DMS 273 (cell line): ENCODE results near the gene KCNJ16.

Experiments
- DNase-seq: peaks from one replicate; lab custom pipeline; 2025; ENCODE audit not compliant: unreplicated experiment; lab: John Stamatoyannopoulos, UW

Gene KCNJ16

DNA sequence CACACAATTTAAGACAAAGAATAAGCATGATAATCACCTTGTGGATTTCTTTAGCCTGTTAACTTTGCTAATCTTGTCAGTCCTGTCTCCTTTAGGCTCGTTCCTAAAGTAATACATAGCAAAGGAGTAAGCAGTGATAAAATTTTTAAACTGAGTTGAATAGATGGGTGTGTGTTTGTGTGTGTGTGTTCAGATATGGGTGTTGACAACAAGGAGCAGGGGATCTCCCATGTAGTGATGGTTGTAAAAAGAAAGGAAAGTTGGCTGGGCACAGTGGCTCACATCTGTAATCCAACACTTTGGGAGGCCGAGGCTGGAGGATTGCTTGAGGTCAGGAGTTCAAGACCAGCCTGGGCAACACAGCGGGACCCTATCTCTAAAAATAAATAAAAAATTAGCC, 49.7 kb downstream of the KCNJ16 start:
- no peak for DNase-seq

GRCh38 chr17:70127221-70127873, 52.3 kb downstream of the KCNJ16 start:
- DNase-seq, result no peak

- no peak for DNase-seq
Measured at GRCh38 chr17:70128727-70129238, 53.8 kb downstream of the KCNJ16 start.

GRCh38 chr17:70130289-70130688, 55.3 kb downstream of the KCNJ16 start:
- no peak for DNase-seq

DNA sequence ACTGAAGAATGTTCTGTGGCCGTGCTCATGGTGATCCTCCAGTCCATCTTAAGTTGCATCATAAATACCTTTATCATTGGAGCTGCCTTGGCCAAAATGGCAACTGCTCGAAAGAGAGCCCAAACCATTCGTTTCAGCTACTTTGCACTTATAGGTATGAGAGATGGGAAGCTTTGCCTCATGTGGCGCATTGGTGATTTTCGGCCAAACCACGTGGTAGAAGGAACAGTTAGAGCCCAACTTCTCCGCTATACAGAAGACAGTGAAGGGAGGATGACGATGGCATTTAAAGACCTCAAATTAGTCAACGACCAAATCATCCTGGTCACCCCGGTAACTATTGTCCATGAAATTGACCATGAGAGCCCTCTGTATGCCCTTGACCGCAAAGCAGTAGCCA, 57.5 kb downstream of the KCNJ16 start:
- DNase-seq, result no peak

DNA sequence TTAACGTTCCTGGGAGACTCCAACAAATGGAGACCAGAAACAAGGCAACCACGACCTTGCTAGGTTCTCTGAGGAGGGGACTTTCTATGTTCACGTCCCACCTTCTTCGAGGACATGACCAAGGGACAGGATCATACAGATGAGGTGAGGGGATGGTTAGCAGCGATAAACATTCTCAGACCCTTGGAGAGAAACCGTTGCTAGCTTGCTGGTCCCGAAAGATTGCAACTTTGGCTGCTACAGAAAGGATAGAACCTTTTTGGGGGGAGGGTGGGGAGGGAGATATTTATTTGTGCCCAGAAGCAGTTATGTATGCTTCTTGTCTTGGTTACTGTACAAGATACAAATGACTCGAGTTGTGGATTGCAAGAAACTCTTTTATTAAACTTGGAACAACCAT, 59.0 kb downstream of the KCNJ16 start:
- DNase-seq, result no peak

DNA sequence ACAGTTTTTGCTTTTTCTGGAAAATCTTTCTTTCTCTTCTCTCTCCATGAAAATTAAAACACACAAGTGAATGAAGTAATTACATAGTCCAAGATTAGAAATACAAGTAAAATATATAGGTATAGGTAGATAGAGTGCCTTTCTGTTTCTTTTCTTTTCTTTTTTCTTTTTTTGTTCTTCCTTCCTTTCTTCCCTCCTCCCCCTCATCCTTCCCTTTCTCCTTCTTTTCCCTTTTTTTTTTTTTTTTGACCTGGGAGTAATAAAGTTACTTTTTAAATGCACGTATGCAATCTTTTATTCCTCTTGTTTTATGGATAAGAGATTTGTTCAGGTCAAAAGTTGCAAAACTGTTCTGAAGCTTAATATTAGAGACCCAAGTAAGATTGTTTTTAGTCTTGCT, 59.8 kb downstream of the KCNJ16 start:
- no peak for DNase-seq

- DNase-seq, result no peak
Measured at GRCh38 chr17:70136131-70136530, 61.1 kb downstream of the KCNJ16 start.

DNA sequence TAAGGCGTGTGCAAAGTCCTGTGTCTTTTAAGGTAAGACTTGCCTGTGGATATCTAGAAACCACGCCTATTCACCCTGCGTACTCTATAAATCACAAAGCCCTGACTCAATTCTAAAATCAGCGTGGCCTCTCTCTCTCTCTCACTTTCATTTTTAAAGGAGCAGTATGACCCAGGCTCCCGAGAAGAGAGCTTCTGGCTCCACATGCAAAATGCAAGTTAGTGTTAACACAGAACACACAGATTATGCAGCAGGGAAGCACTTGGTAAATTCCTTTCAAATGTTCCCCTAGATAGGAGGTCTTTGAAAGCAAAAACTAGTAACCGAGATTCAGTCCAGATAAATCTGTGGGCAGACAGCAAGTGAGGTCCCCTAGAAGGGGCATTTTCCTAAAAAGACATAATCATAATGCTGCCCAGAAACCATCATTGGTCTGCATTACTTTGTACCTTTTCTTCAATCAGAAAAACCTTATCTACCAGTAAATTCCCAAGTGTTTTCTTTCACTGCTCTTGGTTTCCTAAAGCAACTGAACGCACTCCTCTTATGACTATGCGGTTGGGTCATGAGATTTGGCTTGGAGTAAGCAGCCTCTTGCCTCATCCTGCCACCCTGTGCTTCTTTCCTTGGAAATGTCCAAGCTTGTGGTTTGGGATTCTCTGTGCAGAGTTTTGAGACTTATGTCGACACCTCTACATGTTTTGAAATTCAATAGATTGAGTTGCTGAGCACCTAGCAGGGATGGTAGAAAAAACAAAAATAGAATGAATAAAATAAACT, 62.6 kb downstream of the KCNJ16 start:
- DNase-seq, result no peak

GRCh38 chr17:70138291-70138865, 63.4 kb downstream of the KCNJ16 start:
- DNase-seq, result no peak

- no peak for DNase-seq
Measured at GRCh38 chr17:70139449-70139993, 64.5 kb downstream of the KCNJ16 start.

- peak; percentile 49 for DNase-seq
Measured at GRCh38 chr17:70144260-70144846, 69.3 kb downstream of the KCNJ16 start.

DNA sequence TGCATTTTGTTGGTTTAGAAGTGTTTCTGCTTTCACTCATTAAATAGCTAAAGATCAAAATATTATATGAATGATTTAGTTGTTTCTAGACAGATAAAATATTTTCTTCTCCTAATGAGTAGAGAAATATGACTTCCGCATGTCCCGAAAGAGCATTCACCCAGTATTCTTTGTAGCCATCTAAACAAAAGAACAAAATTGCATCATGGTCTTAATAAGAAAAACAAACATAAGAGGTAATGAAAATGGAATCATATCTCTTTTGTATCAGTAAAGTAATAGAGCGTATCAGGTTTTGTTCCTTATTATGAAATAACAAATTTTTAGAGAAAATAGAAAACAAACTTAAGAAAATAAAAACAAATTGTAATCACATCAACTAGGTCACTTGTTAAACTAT, 78.2 kb downstream of the KCNJ16 start:
- no peak for DNase-seq

- DNase-seq, result no peak
Measured at GRCh38 chr17:70157151-70157550, 82.1 kb downstream of the KCNJ16 start.

GRCh38 chr17:70158180-70158579, 83.2 kb downstream of the KCNJ16 start:
- no peak for DNase-seq

- DNase-seq, result no peak
Measured at GRCh38 chr17:70158591-70158990, 83.6 kb downstream of the KCNJ16 start.

DNA sequence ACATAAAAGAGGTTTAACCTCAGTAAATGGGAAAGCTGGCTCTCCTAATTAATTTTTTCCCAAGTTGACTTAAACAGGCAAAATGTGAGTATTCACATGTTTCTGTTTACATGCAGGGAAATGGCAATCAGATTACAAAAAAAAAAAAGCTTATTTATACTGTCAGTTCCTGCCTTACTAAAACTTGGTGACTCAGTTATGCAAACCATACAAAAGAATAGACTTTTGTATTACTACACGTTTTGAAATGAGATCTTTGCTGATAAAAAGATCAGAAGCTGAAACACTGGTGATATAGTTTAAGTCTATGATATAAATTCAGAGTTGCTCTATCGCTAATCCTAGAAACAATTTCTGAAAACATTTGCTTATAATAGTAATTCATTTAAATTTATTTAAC, 85.0 kb downstream of the KCNJ16 start:
- no peak for DNase-seq

- DNase-seq, result no peak
Measured at GRCh38 chr17:70161519-70161918, 86.5 kb downstream of the KCNJ16 start.

DNA sequence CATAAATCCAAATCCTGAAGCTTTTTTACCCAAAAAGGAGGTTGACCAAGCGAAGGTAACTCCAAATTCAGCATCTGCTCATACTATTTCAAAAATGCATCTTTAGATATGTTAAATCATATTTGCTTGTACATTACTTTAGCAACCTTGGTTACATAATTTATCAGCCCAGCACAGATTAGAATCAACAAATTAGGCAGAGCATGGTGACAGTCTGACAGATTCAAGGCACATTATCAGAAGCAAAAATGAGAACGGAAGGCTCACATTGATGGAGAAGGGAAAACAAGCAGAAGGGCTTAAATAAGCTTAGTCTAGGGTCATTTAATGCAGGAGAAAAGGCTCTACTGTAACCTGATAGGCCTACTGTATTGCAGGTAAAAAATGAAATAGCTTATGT, 90.4 kb downstream of the KCNJ16 start:
- DNase-seq, result no peak

DNA sequence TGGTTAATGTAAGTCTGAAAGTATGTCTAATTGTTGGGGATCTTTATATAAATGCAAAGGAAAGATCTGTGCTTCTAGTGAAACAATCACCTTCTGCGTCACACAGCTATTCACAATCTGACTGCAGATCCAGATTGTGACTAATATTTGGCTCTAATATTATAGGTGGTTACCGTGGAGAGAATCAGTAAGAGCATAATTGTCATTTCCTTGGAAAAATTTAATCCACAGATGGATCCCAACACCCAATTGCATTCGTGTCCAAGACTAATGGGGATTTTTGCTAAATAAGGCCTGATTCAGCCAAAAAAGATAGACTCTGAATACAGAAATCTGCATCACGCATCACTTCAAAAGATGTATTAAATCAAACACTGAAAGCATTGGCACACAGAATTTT, 91.6 kb downstream of the KCNJ16 start:
- no peak for DNase-seq
